Muscle of arm (tissue), 12 donors: ENCODE data around the gene BATF3. TPM values are rescaled to one million over a fixed set of nuclear protein-coding genes. Genes with fewer than 3 reads are reported as not detected.

Experiments used
- DNase-seq: peaks from one replicate; pipeline ENCODE4 v3.0.0-alpha.2; 2013
- polyA plus RNA-seq, 12 donors: library from polyadenylated mRNA; unstranded; fragments of 120-200 nt; gene quantifications; one replicate each; pipeline ENCODE4 v1.2.1, GENCODE V29; 2013; ENCODE audit not compliant: insufficient read length in 12 of 12

The BATF3 gene
- polyA plus RNA-seq, 12 donors, result 0.64 to 3.3 (median 1.6) TPM; not detected in 2

DNA sequence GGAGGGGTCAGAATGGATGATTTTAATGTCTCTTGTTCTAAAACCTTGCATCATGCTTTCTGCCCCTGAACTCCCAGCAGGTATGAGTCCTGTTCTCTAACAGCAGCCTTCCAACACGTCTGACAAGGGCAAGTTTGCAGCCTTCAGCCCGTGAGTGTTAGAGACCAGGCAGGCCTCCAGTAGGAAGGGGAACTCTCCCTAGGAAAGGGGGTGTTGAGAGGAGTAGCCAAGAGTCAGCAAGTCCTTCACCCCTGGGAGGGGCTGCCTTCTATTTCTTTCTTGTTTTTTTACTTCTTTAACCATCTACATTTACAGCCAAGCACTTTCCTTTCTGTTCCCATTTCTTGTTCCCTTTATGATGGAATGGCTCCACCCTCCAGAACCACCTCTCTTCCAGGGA lies 14.2 kb downstream of the BATF3 start:
- no peak for DNase-seq

DNA sequence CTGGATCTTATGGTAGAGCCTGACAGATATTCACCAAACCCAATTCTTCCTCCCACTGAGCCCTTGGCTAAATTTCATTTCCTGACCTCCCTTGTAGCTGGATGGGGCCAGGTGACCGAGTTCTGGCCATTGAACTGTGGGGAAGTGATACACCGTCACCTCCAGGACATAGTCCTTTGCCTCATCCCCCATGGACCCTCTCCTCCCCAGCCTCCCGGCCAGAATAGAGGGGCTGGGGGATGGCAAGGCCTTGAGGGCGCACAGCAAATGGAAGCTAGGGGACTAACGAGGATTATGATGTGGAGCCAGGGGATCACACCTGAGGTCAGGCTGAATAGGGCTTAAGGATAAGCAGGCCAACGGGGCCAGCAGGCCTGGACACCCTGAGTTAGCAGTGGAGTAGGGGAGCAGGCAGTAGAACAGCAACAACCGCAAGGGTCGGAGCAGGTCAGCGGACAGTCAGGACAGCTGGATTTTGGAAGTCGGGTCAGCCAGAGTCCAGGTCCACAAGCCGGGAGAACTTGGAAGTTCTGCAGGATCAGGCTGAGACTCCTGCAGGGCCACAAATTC lies 15.0 kb downstream of the BATF3 start:
- no peak for DNase-seq

DNA sequence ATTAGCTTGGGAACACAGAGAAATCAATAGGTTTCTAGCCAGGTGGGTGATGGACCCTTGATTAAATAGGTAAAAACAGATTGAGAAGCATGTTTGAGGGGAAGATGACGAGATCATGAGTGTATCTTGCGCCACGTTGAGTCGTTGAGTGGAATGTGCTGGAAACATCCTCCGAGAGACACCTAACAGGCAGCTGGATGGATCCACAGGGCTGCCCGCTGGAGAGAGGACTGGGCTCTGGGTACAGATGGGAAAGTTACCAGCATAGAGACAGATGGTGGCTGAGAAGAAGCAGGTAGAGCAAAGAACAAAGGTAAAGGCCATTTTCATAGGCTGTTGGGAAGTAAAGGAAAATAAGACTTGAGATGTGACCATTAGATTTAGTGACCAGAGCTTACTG lies 15.6 kb downstream of the BATF3 start:
- DNase-seq, result no peak

DNA sequence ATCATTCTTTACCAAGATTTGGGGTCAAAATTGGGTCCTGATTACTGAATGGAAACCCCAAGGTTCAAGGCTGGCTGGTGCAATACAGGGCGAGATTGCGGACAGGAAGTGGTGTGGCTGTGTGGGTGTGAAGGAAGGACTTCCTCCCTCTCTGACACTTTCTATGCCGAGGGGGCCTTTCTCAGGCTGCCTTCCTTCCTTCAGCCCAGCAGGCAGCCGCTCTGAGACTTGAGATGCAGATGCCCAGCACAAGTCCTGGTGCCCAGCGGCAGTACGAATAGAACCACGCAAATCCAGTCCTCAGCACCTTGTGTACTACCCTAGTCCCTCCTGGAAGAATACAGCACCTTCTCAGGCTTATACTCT lies 16.3 kb downstream of the BATF3 start:
- no peak for DNase-seq

DNA sequence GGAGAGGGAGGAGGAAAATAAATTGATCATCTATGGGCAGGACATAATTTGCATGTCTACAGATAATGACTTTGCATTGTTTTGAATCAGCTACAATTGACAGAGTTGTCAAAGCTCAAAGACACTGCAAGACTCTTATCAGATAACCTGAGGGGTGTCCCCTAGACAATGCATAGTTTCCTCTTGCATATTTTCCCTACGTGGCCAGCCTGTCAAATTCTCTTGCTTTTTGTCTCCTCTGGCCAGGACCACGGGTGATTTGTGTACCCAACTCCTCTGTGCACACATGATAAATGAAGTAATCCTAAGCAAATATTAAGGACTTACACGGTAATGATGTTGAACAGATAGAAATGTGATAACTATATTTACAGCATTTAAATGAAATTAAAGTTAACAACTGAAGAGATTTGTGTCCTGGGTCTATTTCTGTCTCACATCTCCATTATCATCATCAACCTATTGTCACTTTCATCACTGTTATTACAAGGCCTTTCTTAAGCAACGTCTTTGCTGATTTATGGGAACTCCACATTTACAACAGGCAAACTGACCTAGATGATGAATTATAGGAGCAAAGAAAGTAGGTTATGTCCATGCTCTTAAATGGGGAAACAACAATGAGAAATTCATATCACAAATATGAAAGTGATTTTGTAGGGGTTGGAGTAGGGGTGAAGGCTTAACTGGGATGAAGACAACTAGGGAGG lies 18.8 kb downstream of the BATF3 start:
- no peak for DNase-seq

DNA sequence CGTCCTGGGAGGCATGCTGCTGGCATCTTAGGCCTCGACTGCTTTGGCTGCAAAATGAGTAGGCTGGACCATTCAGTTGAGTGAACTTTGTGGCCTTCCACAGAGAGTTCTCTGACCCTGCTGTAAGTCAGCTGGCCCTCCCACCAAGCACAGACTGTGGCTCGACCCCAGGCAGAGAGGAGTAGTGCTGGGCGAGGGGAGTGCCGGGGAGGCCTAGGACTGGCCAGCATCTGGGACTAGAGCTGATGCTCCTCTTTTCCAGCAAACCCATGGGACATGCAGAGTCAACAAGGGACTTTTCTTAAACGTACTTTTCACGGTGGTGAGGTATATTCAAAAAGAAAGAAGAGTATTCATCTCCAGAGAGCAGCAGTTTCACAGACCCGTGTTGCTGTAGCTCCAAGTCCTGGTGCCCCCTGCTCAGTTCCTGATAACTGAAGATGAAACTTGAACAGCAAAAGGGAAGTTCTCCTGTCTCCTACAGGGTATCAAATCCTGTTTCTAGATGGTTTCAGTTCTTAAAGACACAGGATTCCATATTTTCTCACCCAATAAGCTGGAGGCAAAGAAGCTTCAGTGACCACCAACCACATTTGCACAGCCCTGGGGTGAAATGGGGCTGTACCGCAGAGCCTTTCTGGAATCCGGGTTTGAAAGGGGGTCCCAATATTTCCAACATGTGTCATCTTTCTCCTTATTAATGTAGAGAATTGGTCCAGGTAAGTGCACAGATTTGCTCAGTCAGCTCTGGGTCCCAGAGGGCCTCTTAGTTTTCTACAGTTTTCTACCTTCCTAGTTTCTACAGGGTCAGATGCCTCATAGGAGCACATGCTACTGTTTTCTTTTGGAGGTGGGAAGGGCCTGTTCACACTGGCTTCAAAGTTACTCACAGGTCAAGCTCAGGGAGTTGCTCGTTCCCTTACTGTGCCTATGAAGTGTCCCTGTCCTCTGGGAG lies 20.9 kb downstream of the BATF3 start:
- DNase-seq, result no peak

DNA sequence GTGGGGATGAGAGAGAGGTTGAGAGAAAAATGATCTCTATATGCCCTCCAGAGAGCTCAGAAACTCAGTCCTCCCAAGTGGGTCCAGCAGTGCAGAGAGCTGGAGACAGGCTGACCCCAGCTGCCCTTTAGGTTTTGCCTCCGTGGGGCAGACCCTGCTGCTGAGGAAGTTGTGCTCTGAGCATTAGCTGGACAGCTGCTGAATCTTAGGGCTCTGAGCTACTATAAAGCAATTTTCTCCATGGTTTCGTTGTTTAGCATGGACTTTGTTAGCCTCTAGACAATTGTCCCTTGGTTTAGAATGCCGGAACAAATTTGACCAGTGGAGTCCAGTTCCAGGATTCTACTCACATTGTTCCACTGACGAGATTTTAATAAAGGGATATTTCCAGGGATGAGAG lies 22.1 kb downstream of the BATF3 start:
- DNase-seq, result no peak

DNA sequence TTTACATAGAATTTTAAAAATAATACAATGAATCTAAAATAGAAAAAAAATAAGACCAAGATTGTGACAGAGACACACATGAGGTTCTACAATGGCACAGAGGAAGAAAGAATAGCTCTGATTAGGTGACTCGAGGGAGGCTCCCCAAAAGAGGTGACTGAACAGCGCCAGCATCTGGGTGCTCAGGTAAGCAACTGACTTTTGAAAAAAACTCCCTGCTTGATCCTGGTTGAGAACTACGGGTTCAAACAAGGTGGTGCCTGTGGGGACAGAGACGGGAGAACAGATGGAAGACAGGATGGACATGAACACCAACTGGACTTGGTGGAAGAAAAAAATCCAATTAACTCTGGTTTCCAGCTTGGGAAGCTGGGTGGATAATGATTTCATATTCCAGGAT lies 22.5 kb downstream of the BATF3 start:
- no peak for DNase-seq

DNA sequence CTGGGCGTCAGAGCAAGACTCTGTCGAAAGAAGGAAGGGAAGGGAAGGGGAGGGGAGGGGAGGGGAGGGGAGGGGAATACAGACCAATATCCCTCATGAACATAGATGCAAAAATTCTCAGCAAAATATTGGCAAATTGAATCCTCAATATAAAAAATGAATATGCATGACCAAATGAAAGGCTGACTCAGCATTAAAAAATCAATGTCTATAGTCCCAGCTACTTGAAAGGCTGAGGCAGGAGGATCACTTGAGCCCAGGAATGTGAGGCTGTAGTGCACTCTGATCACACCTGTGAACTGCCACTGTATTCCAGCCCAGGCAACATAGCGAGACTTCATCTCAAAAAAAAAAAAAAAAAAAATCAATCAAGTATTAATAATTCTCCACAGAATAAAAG lies 24.0 kb downstream of the BATF3 start:
- DNase-seq, result no peak

DNA sequence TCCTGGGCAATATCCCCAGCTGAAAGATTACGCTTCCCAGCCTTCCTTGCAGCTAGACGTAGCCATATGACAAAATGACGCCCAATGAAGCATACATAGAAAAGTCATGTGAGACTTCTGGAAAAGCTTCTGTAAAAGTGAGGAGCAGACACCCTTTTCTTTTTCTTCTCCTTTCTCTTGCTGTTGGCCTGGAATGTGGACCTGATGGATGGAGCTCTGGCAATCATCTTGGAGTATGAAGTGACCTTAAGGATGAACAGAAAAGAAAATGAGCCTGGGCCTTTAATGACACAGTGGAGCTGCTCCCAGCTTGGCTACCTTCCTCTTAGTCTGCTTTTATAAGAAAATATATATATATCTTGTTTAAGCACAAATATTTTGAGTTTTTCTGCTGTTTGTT lies 24.8 kb downstream of the BATF3 start:
- DNase-seq, result no peak

DNA sequence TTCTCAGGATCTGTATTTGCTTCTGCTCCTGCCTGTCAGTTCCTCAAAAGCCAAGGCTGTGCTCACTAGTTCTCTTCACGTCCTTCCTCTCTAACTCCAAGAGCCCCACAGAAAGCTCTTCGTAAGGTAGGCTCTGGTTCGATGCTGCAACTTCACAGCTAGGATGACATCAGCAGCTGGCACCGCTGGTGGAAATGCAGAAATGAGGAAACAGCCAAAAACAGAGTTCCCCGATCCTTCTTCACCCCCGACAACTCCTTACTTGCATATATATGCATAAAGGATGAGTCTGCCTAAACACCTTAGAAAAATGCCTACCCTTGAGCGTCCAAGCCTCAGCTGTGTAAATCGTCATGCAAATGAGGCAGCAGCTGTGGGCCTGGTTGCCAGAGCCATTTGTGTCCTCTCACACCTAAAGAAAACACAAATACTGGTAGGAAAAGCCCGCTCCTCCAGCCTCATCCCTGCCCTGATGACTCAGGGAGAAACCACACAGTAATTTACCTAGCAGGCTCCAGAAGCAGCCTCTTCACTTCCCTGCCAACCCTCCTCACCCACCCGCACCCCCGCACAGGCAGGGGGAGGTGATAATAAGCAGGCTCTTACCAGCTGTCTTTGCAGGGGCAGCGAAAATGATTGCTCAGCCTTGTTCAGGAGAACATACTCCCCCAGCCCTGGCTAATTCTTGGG lies 28.2 kb downstream of the BATF3 start:
- DNase-seq, result peak; percentile 49

DNA sequence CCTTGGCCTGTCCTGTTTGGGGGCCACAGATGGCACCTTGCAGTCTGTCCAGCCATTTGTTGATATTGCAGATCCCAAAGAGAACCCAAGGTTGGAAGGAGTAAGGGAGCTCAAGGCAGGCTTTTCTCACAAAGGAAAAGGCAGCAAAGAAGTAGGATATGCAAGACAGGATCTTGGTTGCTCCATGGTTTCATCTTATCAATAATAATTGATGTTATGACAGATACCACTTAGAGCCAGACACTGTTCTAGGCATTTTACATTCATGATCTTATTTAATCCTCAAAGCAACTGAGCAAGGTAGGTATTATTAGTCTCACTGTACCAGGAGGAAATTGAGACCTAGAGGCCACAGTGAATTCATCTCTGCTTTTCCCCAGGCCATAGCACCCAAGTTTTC lies 28.8 kb downstream of the BATF3 start:
- DNase-seq, result no peak

DNA sequence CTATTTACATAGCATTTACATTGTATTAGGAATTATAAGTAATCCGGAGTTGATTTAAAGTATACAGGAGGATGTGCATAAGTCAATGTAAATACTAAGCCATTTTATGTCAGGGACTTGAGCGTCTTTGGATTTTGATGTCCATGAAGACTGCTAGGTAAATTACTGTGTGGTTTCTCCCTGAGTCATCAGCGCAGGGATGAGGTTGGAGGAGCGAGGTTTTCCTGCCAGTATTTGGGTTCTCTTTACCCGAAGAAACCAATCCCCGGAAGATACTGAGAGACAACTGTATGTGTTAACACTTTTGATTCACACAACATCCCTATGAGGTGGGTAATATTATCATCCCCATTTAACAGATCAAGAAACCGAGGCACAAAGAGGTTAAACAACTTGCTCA lies 29.3 kb downstream of the BATF3 start:
- DNase-seq, result no peak

DNA sequence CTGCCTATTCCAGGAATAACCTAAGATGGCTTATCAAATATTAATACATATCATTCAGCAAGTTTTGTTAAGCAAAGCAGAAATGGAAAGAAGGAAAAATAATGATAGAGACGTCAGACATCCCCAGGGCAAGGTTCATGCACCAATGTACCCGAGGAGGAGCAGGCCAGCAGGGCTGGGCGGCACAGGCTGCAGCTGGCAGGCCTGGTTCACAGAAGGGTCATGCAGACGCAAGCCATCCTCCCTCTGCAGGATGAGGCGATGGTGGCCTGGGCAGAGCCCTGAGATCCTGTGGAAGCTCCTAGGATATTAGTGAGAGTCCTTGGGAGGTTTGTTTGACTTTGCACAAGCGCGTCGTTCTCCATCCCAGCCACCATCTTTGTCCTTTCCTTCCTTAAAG lies 30.0 kb downstream of the BATF3 start:
- DNase-seq, result no peak

DNA sequence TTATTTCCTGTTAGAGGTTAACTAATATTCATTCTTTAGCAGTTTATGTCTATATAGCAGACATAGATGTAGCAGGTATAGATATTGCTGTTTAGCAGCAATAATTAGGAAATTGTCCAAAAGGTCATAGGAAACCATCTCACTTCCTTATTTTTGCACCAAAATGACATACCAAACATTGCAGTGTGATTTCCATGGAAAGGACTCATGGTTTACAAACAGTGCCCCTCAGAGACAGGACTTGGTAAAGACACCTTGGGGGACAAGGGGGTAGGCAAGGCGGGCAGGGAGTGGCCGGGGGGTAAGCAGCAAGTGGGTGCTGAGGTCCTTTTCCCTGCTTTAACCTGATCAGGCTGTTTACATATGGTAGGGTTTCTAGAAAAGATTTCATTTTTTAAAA lies 30.5 kb downstream of the BATF3 start:
- no peak for DNase-seq

DNA sequence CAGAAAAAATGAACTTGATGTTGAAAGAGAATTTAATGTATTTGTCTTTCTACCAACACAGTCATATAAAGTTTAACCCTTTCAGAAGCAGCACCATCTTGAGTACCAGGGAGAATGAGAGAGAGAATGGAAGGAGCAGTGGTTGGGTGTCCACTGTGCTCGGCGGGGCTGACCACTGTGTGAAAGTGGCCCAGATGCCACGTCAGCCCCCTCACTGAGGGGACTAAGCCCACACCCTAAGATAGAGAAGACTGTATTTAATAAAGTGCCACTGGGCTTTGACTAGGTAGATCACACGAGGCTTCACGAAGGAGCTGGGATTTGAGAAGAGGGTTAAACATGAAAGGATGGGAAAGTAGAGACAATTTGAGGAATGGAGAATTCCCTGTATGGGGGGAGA lies 31.2 kb downstream of the BATF3 start:
- no peak for DNase-seq

DNA sequence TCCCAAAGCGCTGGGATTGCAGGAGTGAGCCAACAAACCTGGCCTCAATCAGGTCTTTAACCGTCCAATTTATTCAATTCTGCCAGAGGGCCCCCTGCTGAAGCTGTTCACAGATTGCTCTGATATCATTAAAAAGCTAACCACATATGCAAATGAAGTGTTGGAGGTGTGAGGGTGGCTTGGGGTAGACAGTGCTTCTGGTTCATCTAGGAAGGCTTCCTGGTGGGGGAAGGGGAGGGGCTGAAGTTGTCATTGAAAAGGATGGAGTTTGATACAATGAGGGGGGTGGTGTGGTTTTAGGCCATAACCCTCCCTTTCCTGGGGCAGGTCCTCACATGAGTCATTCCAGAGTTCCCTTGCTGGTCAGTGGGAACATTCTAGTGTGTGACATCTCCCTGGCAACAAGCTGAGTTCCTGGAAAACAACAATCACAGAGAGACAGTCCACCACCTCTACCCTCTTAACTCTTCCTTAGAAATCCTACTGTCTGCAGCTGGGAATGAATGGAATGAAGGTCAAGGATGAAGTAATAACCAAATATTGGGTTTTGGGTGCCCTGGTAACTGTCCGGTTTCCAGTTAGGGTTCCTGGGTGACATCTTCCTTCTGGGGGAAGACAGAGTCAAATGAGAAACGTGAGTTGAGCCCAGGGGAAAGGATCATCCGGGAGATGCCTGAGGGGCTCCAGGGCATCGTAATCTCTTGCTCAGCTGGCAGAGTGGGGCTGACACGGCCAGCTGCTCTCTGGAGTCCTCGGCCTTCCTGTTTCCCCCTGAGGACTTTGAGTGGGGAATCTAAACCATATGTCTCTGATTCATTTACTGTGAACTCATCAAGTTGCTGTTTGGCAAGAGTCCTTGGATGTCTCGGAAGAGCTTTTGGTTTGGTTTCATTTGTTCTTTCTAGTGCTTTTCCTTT lies 32.2 kb downstream of the BATF3 start:
- peak; percentile 80 for DNase-seq

DNA sequence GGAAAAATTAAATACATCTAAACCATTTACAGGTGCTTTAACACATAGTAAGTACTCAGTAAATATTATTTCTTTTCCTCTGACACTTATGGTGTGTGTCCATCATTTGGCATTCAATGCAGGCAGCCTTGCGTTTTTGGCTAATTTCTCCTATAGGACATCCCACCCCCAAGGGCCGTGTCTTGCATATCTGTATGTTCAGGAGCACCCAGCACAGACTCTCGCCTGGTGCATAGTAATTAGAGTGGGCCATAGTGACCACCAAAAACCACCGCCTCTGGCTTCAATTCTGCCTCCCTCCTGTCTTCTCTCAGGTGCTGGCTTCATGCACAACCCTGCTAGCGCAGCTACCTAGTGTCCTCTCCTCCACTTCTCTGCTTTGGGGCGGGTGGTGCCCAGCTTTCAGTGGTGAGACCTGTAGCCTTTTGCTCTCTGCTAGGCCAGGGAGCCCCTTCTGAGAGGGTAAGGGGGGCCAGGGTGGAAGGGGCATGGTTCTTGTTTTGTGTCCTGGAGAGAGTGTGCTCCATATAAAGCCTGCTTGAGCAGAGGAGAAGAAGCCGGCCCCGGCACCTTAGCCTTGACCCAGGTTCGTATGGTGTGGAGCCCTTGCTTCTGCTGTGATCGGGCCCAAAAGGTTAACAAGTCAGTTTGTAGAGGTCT lies 33.4 kb downstream of the BATF3 start:
- DNase-seq, result no peak

DNA sequence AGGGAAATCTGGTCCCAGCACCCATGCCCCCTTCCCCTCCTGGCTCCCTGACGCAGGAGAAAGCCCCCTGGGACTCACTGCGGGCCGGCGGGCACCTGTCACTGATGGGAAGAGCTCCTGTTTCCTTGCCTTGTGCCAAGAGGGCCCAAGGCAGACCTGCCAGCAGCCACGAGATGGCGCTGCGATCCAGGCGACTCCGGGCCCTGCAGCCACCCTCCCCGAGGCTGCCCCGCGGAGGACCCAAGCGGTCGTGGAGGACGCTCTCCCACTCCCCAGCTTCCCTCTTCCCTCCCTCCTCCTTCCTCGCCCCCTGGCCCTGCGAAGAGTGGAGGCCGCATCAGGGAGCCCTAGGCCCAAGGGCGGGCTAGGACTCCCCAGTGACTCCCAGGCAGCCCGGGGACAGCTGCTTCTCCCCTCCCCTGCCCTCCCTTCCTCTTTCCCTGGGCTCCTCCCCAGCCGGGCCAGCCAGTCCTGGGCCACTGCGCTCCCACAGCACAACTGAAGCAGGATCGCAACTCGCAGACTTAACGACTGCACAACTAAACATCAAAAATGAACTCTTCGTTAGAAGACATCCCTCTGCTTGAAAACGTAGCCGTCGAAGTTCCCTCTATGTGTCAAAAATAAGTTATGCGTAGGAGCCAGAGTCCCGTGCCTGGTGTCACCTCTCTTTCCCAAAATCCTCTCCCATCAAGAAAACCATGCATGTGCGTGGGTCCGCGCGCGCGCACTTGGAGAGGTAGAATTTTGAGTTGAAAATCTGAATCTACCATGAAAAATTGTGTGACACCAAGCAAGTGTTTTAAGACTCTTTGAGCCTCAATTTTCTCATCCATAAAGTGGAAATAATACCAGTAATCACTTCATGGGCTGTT lies 34.2 kb downstream of the BATF3 start:
- DNase-seq, result peak; percentile 89
